SU-DHL-6 (cell line): ENCODE results near the gene TWIST2.

Experiments used
- H2AFZ ChIP-seq: fragments of 200-600 bp; sonication (generic); 2 replicates; pipeline ENCODE4 v1.6.1; 2014; ENCODE audit warnings: low read depth, mild to moderate bottlenecking, moderate library complexity, mixed read lengths, antibody characterized with exemption, low read length; ENCODE audit not compliant: severe bottlenecking
- H3F3A ChIP-seq: fragments of 200-600 bp; shearing (Covaris generic); 2 replicates; pipeline ENCODE4 v1.6.0; 2016; ENCODE audit warnings: antibody characterized with exemption, mild to moderate bottlenecking; ENCODE audit not compliant: insufficient read depth
- H3K27ac ChIP-seq: fragments of 200-600 bp; sonication (generic); 2 replicates; pipeline ENCODE4 v1.5.1; 2016; ENCODE audit warnings: low read depth, mild to moderate bottlenecking, low read length, moderate library complexity, mixed read lengths
- H3K27me3 ChIP-seq: fragments of 200-600 bp; sonication (generic), shearing (Covaris generic); 2 replicates; pipeline ENCODE4 v1.6.0; 2014; ENCODE audit warnings: mild to moderate bottlenecking, low read length
- H3K36me3 ChIP-seq: fragments of 200-600 bp; sonication (generic); 2 replicates; pipeline ENCODE4 v1.6.1; 2014; ENCODE audit warnings: mild to moderate bottlenecking, low read length, mixed read lengths
- H3K4me2 ChIP-seq: fragments of 300-600, 200-600 bp; shearing (Covaris generic), sonication (generic); 2 replicates; pipeline ENCODE4 v1.6.0; 2014; ENCODE audit warnings: low read length, low read depth, mild to moderate bottlenecking; ENCODE audit not compliant: poor library complexity, severe bottlenecking
- H3K4me3 ChIP-seq: fragments of 200-600 bp; sonication (generic); 2 replicates; pipeline ENCODE4 v1.5.1; 2014; ENCODE audit warnings: antibody characterized with exemption, low read length, mild to moderate bottlenecking, mixed read lengths; ENCODE audit not compliant: insufficient read depth, poor library complexity, severe bottlenecking
- H3K79me2 ChIP-seq: fragments of 200-600 bp; sonication (generic); 2 replicates; pipeline ENCODE4 v1.6.1; 2014; ENCODE audit warnings: mild to moderate bottlenecking, low read length, moderate library complexity; ENCODE audit not compliant: insufficient read depth
- H3K9ac ChIP-seq: fragments of 200-600 bp; sonication (generic); 2 replicates; pipeline ENCODE4 v1.7.0; 2014; ENCODE audit warnings: mild to moderate bottlenecking, low read length
- H3K9me2 ChIP-seq: fragments of 200-600 bp; sonication (generic); replicated peaks from 2 replicates; pipeline ENCODE4 v1.6.1; 2014; ENCODE audit warnings: low read length; ENCODE audit not compliant: insufficient read depth
- H3K9me3 ChIP-seq: fragments of 200-600 bp; sonication (generic); 2 replicates; pipeline ENCODE4 v1.6.1; 2014; ENCODE audit warnings: low read length, mixed read lengths; ENCODE audit not compliant: insufficient read depth
- H4K20me1 ChIP-seq: fragments of 200-600 bp; sonication (generic); 2 replicates; pipeline ENCODE4 v1.6.1; 2014; ENCODE audit warnings: low read depth, mild to moderate bottlenecking, antibody characterized with exemption, low read length, moderate library complexity, mixed read lengths
- EZH2phosphoT487 ChIP-seq: fragments of 200-600 bp; sonication (generic), shearing (Covaris generic); conservative IDR thresholded peaks from 2 replicates; pipeline ENCODE4 v1.6.1; 2018; ENCODE audit warnings: mild to moderate bottlenecking, antibody characterized with exemption, low read length, moderate library complexity, mixed read lengths
- TF ChIP-seq, protein P1 (sequence below): fragments of 200-600 bp; sonication (generic); IDR thresholded peaks from one replicate; pipeline ENCODE4 v1.5.1; 2017; ENCODE audit warnings: antibody characterized with exemption, mild to moderate bottlenecking, low read length, moderate library complexity; ENCODE audit not compliant: insufficient read depth, poor library complexity, severe bottlenecking

The TWIST2 gene

DNA sequence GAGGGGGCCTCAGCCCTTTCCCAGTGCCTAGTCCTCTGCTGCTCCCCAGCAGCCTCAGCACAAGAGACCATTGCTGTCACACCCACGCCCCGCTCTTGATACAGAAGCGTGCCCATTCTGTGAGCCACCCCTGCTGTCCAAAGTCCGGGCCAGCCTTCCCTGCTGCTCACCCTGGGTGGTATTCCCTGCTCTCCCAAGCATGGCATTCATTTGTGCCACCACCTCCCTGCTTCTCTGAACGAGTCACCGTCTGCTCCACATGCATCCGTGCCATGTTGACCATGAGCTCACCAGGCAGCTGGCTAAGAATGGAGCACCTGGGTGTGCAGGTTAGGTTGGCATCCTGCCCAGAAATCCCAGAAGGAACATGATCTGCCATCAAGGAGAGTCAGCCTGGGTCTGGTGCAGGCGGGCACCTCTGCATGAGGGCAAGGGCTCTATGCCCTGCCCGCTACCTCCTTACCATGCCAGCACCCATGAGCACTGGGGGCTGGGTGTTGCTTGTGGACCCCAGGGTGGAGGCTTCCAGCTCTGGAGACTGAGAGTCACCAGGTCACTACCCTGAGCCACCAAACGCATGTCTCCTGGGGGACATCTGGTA, 63.0 kb downstream of the TWIST2 start:
- H3K4me3 ChIP-seq = no peak overlapping the region
- H3K9ac ChIP-seq = no peak overlapping the region
- H2AFZ ChIP-seq = no peak overlapping the region
- TF ChIP-seq, protein P1, sequence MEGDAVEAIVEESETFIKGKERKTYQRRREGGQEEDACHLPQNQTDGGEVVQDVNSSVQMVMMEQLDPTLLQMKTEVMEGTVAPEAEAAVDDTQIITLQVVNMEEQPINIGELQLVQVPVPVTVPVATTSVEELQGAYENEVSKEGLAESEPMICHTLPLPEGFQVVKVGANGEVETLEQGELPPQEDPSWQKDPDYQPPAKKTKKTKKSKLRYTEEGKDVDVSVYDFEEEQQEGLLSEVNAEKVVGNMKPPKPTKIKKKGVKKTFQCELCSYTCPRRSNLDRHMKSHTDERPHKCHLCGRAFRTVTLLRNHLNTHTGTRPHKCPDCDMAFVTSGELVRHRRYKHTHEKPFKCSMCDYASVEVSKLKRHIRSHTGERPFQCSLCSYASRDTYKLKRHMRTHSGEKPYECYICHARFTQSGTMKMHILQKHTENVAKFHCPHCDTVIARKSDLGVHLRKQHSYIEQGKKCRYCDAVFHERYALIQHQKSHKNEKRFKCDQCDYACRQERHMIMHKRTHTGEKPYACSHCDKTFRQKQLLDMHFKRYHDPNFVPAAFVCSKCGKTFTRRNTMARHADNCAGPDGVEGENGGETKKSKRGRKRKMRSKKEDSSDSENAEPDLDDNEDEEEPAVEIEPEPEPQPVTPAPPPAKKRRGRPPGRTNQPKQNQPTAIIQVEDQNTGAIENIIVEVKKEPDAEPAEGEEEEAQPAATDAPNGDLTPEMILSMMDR = no peak
- no peak for TF ChIP-seq EZH2phosphoT487
- no peaks in the 10 kb centered on the region for H3F3A ChIP-seq
- no peak overlapping the region for H3K4me2 ChIP-seq
- no peak overlapping the region for H3K27ac ChIP-seq
- no peaks in the 10 kb centered on the region for H4K20me1 ChIP-seq
- H3K79me2 ChIP-seq = no peaks in the 10 kb centered on the region
- H3K9me2 ChIP-seq = no peaks in the 10 kb centered on the region
- H3K36me3 ChIP-seq = no peaks in the 10 kb centered on the region
- H3K9me3 ChIP-seq = peaks cover 7% of the 10 kb centered on the region; the same call in 1 of the 2 replicates
- H3K27me3 ChIP-seq = no peaks in the 10 kb centered on the region

DNA sequence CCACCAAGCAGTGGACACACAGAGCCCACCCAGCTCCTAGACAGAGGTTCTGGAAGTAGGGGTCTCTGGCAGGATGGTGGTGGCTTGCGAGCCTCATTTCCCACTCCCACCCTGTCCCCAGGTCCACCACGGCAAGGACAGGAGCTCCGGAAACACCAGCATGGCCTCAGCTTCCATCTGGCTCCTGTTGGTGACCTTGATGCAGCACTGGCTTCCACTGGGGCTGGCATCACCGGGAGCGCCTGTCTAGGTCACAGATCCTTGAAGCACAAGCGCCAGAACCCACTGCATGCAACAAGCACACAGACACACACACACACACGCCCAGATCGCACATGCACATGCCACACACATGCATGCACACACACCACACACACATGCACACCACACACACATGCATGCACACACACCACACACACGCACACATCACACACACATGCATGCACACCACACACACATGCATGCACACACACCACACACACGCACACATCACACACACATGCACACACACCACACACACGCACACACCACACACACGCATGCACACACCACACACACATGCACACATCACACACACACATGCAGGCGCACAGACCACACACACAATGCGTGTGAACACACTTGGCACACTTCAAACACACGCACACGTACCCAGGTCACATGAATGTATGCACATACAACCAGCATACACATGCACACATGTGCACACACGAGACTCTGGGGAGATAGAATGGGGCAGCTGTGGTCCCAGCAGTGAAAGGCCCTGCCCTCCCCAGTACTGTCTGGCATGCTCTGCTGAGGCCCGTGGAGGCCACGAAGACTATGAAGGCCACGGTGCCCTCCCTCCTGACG, 63.7 kb downstream of the TWIST2 start:
- Histone ChIP-seq H3K4me2 (no peak overlapping the region), H3K79me2 (no peaks in the 10 kb centered on the region), H2AFZ (no peak overlapping the region), H3K9ac (no peak overlapping the region), H4K20me1 (no peaks in the 10 kb centered on the region), H3K36me3 (no peaks in the 10 kb centered on the region), H3K27ac (no peak overlapping the region), H3K27me3 (no peaks in the 10 kb centered on the region), H3K9me3 (peaks cover 7% of the 10 kb centered on the region; the same call in 1 of the 2 replicates), H3K9me2 (no peaks in the 10 kb centered on the region), H3K4me3 (no peak overlapping the region), H3F3A (no peaks in the 10 kb centered on the region)
- TF ChIP-seq, protein P1 = no peak
- TF ChIP-seq EZH2phosphoT487 = no peak

DNA sequence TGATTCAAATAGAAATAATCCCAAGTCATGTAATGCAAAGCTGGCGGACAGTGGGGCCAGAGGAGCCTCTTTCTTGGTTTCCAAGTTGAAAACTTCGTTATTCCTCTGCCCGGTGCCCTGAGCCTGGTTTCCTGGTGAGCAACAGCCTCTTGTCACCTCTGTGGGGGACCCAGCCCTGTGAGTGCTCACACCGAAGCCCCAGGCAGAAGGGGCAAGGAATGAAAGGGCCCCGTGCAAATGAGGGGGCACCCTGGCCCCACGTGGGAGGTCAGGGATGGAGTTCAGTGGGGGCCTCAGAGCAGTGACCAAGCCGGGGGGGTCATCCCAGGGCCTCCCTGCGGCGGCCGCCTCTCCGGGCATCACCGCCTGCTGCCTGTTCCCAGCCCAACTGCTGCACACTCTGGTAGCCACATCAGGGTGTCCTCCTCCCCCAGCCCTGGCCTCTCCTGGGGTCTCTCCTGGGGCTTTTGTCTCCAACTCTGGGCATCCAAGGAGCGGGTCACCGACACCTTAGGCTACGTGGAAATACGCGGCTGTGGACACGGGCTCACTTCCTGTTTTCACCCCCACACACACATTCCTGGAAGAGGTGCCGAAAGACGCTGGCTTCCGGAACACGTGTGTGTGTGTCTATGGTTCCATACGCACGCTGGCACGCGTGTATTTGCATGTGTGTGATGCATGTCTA, 64.5 kb downstream of the TWIST2 start:
- H3K27ac ChIP-seq = no peak overlapping the region
- no peaks in the 10 kb centered on the region for H3K79me2 ChIP-seq
- TF ChIP-seq, protein P1 = no peak
- TF ChIP-seq EZH2phosphoT487 = no peak
- H3F3A ChIP-seq = no peaks in the 10 kb centered on the region
- H3K9ac ChIP-seq = no peak overlapping the region
- H4K20me1 ChIP-seq = no peaks in the 10 kb centered on the region
- H2AFZ ChIP-seq = no peak overlapping the region
- H3K9me2 ChIP-seq = no peaks in the 10 kb centered on the region
- no peak overlapping the region for H3K4me2 ChIP-seq
- H3K9me3 ChIP-seq = peaks cover 7% of the 10 kb centered on the region; the same call in 1 of the 2 replicates
- H3K27me3 ChIP-seq = no peaks in the 10 kb centered on the region
- H3K36me3 ChIP-seq = no peaks in the 10 kb centered on the region
- H3K4me3 ChIP-seq = no peak overlapping the region
